ENCODE data around the gene STAP2.
"Not testable (repeated sequence)": the region's sequence is repeated elsewhere in the genome, so short reads cannot be mapped to it uniquely, and the experiment has no call there.

Gene STAP2

DNA sequence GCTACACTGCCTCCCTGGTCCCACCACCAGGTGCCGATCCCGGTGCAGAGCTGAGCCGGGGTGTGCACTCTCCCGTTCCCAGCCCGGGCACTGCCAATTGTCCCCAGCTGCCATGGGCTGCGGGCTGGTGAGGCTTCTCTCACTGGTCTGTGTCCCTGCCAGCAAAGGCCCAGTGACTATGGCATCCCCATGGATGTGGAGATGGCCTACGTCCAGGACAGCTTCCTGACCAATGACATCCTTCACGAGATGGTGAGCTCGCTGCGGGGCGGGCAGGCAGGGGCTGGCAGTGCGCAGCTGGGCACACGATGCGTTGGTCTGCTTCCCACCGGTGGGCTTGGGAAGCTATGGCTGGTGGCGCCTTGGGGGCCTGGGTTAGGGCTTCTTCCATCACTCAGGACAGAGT is 19.3 kb upstream of the STAP2 start:
- no peak for DNase-seq
- no peak for ATAC-seq

GRCh38 chr19:4357095-4357797 is 18.6 kb upstream of the STAP2 start:
- DNase-seq: no peak
- no peak for ATAC-seq

GRCh38 chr19:4354897-4355296 is 16.3 kb upstream of the STAP2 start:
- DNase-seq (no peak), ATAC-seq (no peak)

- no peak for DNase-seq
- ATAC-seq: no peak
These were observed 15.7 kb upstream of the STAP2 start for GRCh38 chr19:4354282-4354681.

GRCh38 chr19:4352701-4353121 is 14.1 kb upstream of the STAP2 start:
- peak; percentile 74 for DNase-seq
- ATAC-seq: peak; percentile 58

DNA sequence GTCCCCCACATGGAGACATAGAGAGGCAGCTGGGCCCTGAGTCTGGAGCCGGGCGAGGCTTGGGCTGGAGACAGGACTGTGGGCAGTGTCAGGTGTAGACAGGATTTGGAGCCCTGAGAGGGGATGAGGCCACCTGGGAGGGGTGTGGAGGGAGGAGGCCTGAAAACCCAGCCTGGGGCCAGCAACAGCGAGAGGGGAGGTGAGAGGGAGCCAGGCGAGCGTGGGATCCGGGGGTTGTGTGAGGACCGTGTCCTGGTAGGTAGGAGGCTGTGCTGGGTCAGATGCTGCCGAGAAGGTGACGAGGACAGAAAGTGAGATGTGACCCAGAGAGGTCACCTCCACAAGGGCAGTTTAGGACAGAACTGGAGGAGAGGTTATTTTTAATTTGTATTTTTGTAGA is 12.1 kb upstream of the STAP2 start:
- DNase-seq: no peak
- no peak for ATAC-seq

GRCh38 chr19:4350111-4350510 is 11.5 kb upstream of the STAP2 start:
- no peak for DNase-seq
- ATAC-seq: no peak

- not testable (repeated sequence) for DNase-seq, ATAC-seq
These were observed 10.6 kb upstream of the STAP2 start for GRCh38 chr19:4349225-4349624.

GRCh38 chr19:4347521-4347920 is 8.9 kb upstream of the STAP2 start:
- no peak for DNase-seq

DNA sequence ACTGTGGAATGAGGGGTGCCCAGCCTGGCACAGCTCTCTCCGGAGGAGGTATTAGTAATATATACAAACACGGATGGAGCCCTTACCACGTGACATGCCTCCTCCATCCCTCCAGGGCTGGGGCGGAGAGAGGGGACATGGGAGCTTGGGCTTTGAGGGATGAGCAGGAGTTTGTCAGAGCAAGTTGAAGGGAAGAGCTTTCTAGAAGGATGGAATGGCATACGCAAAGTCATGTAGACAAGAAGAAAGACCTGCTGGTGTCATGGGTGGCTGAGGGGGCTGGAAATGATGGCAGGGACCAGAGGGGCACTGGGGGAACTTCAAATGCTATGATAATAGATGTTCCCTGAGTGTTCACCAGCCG is 7.4 kb upstream of the STAP2 start:
- no peak for ATAC-seq

More at GRCh38 chr19:4347521-4347920, 8.9 kb upstream of the STAP2 start:
- ATAC-seq: no peak

DNA sequence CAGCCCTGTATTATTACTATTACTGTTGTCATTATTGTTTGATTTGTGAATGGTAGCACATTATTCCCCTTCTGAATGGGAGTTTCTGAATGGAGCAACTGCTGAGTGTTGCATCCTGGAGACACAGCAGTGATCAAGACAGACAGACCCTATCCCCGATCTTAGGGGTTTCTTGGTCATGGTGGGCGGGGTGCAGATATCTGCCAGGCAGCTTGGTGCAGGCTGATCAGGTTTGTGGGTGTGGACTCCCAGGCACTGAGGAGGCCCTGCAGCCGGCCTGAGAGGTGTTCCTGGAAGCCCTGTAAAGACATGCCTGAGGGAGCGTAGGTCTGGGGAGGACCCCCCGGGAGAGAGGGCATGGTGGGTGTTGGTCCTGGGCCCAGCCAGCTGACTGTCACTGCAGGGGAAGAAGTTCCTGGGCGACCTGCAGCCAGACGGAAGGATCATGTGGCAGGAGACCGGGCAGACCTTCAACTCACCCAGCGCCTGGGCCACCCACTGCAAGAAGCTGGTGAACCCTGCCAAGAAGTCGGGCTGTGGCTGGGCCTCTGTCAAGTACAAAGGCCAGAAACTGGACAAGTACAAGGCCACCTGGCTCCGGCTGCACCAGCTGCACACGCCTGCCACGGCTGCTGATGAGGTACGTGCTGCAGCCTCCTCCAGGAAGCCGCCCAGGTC is 6.9 kb upstream of the STAP2 start:
- no peak for ATAC-seq

More for the DNA sequence above, 7.4 kb upstream of the STAP2 start:
- DNase-seq: no peak

DNA sequence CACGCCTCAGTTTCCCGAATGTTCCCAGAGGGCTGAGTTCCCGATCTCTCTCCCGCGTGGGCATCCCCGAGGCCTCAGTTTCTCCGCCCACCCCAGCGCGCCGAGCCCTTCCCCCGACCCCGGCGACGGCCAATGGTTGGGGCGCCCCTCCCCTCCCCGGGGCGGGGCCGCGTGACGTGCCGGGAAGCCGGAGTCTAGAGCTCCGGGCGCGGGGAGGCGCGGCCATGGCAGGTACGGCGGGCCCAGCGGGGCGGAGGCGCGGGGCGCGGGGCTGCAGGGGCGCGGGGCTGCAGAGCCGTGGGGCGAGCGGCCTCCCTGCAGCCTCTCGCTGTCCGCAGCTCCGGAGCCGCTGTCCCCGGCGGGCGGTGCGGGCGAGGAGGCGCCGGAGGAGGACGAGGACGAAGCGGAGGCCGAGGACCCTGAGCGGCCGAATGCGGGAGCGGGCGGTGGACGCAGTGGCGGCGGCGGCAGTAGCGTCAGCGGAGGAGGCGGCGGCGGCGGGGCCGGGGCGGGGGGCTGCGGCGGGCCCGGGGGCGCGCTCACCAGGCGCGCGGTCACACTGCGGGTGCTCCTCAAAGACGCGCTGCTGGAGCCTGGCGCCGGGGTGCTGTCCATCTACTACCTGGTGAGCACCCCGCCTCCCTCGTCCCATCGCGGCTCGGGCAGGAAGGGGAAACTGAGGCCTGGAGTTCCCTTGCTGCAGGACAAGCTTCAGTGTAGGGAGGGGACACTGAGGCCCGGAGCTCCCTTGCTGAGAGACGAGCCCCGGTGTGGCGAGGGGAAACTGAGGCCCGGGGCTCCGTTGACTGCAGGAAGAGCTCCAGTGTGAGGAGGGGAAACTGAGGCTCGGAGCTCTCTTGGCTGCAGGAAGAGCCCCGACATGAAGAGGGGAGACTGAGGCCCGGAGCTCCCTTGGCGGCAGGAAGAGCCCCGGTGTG is 5.0 kb upstream of the STAP2 start, which contains the start of gene MPND:
Gene MPND, plus strand, starts transcription at position 193 of the 938 bp plus-strand sequence. Its CDS starts 32 bp downstream, at position 225.
- peak; percentile 98 for DNase-seq
- peak; percentile 74 for ATAC-seq

More for the DNA sequence above, 6.9 kb upstream of the STAP2 start:
- no peak for DNase-seq

DNA sequence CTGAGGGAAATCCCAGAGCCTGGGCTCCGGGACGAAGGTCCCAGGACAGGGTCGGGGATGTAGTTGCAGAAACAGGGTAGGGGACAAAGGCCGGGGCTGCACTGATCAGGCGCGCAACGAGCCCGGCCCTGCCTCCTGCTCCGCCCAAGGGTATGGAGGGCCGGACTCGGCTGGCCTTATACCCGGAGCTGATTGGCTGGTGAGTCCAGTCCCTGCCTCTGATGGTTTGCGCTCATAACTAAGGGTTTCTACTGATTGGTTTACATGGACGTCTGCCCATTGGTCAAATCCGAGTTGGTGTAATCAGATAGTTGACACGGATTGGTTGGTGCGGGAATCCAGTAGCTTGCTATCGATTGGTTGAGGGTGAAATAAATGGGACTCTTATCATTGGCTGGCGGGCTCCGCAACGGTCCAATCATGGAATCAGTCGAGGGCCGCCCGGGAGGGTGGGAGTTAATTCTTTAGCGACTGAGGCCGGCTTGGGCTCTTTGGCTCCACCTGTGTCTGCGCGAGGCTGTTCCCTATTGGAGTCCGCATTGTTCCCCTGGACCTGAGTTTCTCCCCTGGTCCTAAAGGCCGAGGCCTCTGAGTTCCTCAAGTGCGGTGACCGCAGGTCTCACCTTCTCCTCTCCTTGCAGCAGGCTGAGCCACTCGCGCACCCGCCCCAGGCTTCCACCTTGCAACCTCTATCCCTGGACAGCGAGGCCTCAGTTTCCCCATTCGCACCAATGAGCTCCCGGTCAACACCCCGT is 4.2 kb upstream of the STAP2 start:
- DNase-seq: peak; percentile 90
- ATAC-seq: peak; percentile 96

GRCh38 chr19:4342314-4342614 is 3.6 kb upstream of the STAP2 start:
- DNase-seq (no peak), ATAC-seq (no peak)

- no peak for ATAC-seq
These were observed 654 bp downstream of the STAP2 start for GRCh38 chr19:4337906-4338440.

DNA sequence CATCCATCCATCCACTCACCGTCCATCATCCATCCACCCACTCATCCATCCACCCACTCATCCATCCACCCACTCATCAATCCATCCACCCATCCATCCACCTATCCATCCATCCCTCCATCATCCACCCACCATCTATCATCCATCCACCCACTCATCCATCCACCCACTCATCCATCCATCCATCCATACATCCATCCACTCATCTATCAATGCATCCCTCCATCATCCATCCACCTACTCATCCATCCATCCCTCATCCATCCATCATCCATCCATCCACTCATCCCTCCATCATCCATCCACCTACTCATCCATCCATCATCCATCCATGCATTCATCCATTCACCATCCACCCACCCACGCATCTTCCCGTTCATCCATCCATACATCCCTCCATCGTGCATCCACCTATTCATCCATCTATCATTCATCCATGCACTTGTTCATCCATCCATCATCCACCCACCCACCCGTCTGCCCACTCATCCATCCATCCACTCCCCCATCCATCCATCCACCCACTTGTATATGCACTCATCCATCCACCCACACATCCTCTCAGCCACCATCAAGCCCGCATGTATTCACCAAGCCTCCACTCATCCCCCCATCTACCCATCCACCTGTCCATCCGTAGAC is 3.6 kb downstream of the STAP2 start:
- ATAC-seq (no peak), DNase-seq (no peak)

More at GRCh38 chr19:4337906-4338440, 654 bp downstream of the STAP2 start:
- DNase-seq: peak; percentile 30

DNA sequence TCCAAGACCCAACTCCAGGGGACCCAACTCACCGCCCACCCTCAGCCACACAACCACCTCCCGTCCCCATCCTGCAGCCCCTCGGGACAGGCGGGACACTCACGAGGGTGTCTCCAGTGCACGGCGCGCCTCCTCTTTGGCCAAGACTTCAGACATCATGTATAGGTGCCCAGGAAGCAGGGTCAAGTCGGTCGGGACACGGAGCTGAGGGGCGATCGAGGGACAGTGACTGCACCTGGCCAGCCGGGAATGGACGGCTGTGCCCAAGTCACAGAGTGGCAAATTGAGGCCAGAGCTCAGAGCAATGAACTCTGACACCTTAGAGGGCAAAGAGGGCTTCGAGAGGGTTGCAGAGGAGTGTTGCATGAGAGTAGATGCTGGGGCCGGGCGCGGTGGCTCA is 8.8 kb downstream of the STAP2 start:
- ATAC-seq (no peak), DNase-seq (no peak)

- ATAC-seq: not testable (repeated sequence)
- peak; percentile 66 for DNase-seq
These were observed 9.5 kb downstream of the STAP2 start for GRCh38 chr19:4328991-4329681.

DNA sequence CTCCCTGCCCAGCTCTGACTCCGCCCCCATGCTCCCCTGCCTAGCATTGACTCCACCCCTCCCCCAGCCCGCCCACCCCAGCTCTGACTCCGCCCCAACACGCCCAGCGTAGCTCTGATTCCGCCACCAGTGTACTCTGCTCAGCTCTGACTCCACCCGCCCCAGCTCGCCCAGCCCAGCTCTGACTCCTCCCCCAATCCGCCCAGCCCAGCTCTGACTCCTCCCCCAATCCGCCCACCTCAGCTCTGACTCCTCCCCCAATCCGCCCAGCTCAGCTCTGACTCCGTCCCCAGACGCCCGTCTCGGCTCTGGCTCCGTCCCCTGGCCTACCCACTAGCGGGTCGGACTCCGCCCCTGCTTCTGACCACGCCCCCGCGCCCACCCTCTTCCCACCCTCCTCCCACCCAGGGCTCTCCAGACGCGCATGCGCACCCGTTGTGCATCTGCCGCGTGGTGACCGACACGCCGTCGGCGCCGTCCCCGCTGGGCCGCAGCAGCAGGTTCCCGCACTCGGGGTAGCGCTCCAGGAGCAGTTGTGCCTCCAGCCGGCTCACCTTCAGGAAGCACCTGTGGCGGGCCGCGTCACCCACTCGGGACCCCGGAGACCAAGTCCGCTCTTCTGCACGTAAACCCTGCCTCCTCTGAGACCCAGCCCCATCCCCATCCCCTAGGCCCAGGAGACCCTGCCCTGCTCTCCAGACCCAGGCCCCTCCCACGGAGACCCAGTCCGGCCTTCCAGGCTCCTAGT is 10.2 kb downstream of the STAP2 start:
- DNase-seq (peak; percentile 95), ATAC-seq (peak; percentile 93)

DNA sequence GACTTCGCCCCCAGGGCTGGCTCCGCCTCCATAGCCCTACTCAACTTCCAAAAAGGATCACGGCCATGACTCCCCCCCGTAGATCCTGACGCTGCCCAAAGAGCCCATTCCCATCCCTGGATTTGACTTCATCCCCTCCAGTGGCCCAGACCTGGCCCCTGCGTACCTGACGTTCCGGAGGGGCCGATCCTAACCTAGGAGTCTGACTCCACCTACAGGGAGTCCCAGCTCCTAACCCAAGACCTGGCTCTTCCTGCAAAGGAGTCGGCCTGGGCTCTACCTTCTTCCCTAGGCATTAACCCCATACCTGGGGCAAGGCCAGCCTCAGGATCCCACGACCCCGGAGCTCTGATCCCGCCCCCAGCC is 10.8 kb downstream of the STAP2 start:
- no peak for ATAC-seq
- DNase-seq: no peak
